NCI-H2107 treated with DMSO at 0.1 percent for 48 hours (cell line): ENCODE measurements around the gene KDM6A.
A peak's percentile ranks its signal among the peaks of the same experiment; 100 is the strongest.
"Not testable (repeated sequence)": the region's sequence is repeated elsewhere in the genome, so short reads cannot be mapped to it uniquely, and the experiment has no call there.

Experiments
- DNase-seq: peaks from one replicate; lab custom pipeline; 2025; ENCODE audit not compliant: unreplicated experiment; lab: John Stamatoyannopoulos, UW

Gene KDM6A

GRCh38 chrX:44884944-44885343, 12.0 kb downstream of the KDM6A start:
- no peak for DNase-seq

- no peak for DNase-seq
Measured at GRCh38 chrX:44889824-44890223, 16.8 kb downstream of the KDM6A start.

- no peak for DNase-seq
Measured at GRCh38 chrX:44890247-44890646, 17.3 kb downstream of the KDM6A start.

DNA sequence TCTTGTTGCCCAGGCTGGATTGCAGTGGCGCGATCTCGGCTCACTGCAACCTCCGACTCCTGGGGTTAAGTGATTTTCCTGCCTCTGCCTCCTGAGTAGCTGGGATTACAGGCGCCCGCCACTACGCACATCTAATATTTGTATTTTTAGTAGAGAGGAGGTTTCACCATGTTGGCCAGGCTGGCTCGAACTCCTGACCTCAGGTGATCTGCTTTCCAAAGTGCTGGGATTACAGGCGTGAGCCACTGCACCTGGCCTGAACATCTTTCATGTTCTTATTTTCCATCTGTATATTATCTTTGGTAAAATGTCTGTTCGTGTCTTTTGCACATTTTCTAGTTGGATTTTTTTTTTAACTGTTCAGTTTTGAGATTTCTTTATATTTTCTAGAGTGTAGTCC, 17.7 kb downstream of the KDM6A start:
- DNase-seq, result not testable (repeated sequence)

DNA sequence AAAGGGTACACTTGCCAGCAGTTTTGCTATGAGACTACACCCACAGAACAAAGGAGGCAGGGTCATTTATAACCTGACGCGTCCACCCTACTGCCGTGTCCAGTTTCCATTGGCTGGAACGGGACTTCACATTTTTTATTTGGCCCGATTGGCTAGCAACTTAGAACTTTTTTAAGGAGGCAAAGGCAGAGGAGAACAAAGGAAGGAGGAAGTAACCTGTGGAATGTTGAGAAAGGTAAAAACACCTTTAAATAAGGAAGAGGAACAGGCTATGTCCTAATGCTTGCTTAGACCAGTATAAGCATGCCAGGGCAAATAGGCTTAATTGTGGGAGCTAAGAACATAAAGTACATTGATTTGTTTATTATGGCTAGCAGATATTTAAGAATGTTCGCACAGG, 18.7 kb downstream of the KDM6A start:
- DNase-seq, result no peak

DNA sequence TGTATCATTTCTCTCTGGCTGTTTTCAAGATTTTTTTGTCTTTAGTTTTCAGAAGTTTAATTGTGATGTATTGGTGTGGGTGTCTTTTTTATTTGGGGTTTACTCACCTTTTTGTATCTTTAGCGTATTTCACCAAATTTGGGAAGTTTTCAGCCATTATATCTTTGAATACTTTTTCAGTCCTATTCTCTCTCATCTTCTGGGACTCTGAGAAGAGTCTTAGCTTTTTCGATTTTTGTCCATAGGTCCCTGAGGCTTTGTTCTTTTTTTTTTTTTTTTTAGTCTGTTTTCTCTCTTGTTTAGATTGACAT, 23.8 kb downstream of the KDM6A start:
- DNase-seq, result no peak

DNA sequence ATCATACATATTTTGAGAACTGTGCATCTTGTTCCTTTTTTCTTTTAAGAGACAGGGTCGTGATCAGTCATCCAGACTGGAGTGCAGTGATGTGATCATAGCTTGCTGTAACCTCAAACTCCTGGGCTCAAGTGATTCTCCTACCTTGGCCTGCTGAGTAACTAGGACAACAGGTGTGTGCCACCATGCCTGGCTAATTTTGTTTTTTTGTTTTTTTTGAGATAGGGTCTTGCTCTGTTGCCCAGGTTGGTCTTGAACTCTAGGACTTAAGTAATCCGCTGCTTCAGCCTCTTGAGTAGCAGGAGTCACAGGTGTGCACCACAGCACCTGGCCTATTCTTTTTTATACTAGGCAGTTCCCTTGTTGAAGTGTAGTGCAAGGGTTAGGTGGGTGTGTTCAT, 24.6 kb downstream of the KDM6A start:
- no peak for DNase-seq

DNA sequence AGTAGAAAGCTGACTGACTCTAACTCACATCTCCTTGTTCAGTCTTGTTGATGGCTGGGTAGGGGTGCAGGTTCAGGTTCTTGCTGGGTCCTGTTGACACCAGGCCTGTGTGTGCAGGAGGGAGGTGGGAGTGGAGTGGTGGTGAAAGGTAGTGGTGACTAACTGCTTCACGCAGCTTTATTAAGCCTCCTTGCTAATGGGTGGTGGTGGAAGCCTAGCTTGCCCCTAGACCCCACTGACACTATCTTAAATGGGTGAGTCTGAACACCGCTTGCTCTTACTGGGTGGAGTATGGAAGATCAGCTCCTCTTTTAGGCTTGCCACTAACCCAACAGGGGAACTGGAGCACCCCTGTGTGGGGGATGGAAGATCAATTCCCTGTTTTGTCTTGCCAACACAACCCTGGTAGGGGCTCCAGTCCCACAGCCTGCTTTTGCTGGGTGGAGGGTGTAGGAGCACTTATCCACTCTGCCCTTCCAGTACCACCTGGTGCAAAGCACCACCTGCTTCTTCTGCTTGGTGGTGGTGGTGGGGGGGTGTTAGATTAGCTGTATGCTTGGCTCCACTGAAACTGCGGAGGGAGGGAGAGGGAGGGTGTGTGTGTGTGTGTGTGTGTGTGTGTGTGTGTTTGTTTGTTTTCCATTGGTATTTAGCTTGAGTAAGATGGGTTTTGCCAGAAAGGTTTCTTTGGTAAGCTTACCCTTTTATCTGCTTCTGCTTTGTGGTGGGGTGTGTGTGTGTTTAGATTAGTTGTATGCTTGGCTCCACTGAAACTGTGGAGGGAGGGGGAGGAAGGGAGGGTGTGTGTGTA, 25.6 kb downstream of the KDM6A start:
- peak; percentile 54 for DNase-seq

- DNase-seq, result no peak
Measured at GRCh38 chrX:44899946-44900345, 27.0 kb downstream of the KDM6A start.

DNA sequence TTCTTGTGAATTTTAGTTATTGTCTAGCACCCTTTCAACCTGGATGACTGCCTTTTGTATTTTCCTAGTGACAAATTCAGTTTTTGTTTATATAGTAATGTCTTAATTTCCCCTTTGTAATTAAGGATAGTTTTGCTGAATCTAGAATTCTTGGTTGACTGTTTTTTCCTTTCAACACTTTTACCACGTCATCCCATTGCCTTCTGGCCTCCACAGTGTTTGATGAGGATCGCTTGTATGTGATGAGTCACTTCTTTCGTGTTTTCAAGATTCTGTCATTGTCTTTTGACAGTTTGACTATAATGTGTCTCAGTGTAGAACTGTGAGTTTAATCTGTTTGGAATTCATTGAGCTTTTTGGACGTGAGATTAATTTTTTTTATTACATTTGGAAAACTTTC, 30.1 kb downstream of the KDM6A start:
- no peak for DNase-seq

GRCh38 chrX:44903830-44904530, 31.0 kb downstream of the KDM6A start:
- no peak for DNase-seq

GRCh38 chrX:44904542-44905115, 31.6 kb downstream of the KDM6A start:
- DNase-seq, result no peak

DNA sequence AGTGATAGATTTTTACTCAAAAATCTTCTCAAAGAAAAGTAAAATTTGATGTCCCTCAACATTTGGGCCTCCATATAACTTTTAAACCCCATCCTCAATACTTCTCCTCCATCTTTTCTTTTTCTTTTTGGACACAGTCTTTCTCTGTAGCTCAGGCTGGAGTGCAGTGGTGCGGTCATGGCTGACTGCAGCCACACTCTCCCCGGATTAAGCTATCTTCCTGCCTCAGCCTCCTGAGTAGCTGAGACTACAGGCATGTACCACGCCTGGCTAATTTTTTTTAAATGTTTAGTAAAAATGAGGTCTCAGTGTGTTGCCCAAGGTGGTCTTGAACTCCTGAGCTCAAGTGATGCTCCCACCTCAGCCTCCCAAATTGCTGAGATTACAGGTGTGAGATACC, 33.1 kb downstream of the KDM6A start:
- no peak for DNase-seq

DNA sequence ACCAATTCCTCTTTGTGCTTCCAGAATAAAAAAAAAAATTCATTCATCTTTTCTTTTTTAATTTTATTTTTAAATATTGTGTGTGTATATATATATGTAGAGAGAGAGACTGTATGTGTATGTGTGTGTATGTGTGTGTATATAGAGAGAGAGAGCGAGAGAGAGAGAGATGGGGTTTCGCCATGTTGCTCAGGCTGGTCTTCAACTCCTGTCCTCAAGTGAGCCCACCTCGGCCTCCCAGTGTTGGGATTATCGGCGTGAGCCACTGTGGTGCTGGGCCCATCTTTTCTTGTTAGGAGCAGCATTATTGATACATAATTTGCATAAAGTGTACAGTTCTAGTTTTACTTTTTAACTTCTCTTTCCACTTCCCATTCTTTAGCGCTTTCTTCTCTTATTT, 33.6 kb downstream of the KDM6A start:
- no peak for DNase-seq

DNA sequence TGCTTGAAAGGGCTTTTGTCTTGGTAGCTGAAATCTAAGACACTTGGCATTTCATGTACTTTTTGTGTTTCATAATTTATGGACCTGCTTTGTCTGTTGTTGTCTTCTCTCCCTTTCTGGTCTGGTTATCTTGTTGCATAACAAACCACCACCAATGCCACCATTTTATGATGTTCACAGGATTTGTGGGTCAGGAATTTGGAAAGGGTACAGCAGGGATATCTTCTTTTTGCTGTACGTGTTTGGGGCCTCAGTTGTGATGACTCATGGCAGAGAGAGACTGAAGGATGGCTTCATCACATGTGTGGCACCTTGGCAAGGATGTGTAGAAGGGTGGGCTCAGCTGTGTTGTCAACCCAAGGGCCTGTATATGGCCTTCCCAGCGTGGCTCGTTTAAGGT, 35.2 kb downstream of the KDM6A start:
- DNase-seq, result no peak

GRCh38 chrX:44908827-44909226, 35.8 kb downstream of the KDM6A start:
- peak; percentile 6 for DNase-seq

DNA sequence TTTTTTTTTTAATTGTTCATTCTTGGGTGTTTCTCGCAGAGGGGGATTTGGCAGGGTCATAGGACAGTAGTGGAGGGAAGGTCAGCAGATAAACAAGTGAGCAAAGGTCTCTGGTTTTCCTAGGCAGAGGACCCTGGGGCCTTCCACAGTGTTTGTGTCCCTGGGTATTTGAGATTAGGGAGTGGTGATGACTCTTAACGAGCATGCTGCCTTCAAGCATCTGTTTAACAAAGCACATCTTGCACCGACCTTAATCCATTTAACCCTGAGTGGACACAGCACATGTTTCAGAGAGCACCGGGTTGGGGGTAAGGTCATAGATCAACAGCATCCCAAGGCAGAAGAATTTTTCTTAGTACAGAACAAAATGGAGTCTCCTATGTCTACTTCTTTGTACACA, 37.5 kb downstream of the KDM6A start:
- not testable (repeated sequence) for DNase-seq

- DNase-seq, result not testable (repeated sequence)
Measured at GRCh38 chrX:44911074-44911600, 38.1 kb downstream of the KDM6A start.

GRCh38 chrX:44913656-44914531, 40.9 kb downstream of the KDM6A start:
- no peak for DNase-seq

GRCh38 chrX:44914532-44915198, 41.7 kb downstream of the KDM6A start:
- DNase-seq, result no peak
